Effector memory CD4-positive, alpha-beta T cell (primary cell): Measurements from ENCODE around the gene HAUS8.

ENCODE experiments used
- DNase-seq, 3 donors: peaks; one replicate each; pipeline ENCODE4 v3.0.0-alpha.2; 2020
- H3K27ac ChIP-seq: 2 replicates; pipeline ENCODE4 v1.7.0; 2013; ENCODE audit warnings: mild to moderate bottlenecking, low read length, moderate library complexity; ENCODE audit not compliant: insufficient read depth, poor library complexity, severe bottlenecking
- H3K27me3 ChIP-seq: replicated peaks from 2 replicates; pipeline ENCODE4 v1.7.0; 2013; ENCODE audit warnings: mild to moderate bottlenecking, low read length; ENCODE audit not compliant: insufficient read depth, control insufficient read depth, poor library complexity, severe bottlenecking
- H3K36me3 ChIP-seq: 2 replicates; pipeline ENCODE4 v1.7.0; 2013; ENCODE audit warnings: mild to moderate bottlenecking, low read length, moderate library complexity; ENCODE audit not compliant: control insufficient read depth, insufficient read depth
- H3K4me1 ChIP-seq: 2 replicates; pipeline ENCODE4 v1.7.0; 2013; ENCODE audit warnings: low read length, mild to moderate bottlenecking; ENCODE audit not compliant: control insufficient read depth, insufficient read depth, poor library complexity, severe bottlenecking
- H3K4me3 ChIP-seq: 2 replicates; pipeline ENCODE4 v1.7.0; 2013; ENCODE audit warnings: low read length, low read depth, mild to moderate bottlenecking; ENCODE audit not compliant: insufficient read depth, poor library complexity, severe bottlenecking
- H3K9me3 ChIP-seq: 2 replicates; pipeline ENCODE4 v1.7.0; 2013; ENCODE audit warnings: mild to moderate bottlenecking, low read length, moderate library complexity; ENCODE audit not compliant: control insufficient read depth

HAUS8 gene

DNA sequence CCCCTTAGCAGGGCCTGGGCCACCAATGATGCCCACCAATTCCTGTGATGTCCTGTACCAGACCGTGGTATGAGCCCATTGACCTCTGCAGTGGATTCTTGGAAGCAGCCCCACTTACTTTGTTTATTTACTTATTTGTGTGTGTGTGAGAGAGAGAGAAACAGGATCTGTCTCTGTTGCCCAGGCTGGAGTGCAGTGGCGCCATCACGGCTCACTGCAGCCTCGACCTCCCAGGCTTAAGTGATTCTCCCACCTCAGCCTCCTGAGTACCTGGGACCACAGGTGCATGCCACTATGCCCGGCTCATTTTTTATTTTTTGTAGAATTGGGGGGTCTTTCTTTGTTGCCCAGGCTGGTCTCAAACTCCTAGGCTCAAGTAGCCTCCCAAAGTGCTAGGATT lies 13.3 kb upstream of the HAUS8 start:
- no peak for DNase-seq
- Histone ChIP-seq H3K4me3 (no peak overlapping the region), H3K27ac (no peak overlapping the region), H3K27me3 (no peaks in the 10 kb centered on the region), H3K9me3 (no peaks in the 10 kb centered on the region), H3K4me1 (peaks cover 8% of the 10 kb centered on the region), H3K36me3 (peaks cover 13% of the 10 kb centered on the region)

GRCh38 chr19:17086834-17087233 lies 11.6 kb upstream of the HAUS8 start:
- Histone ChIP-seq H3K36me3 (peaks cover 13% of the 10 kb centered on the region), H3K4me3 (no peak overlapping the region), H3K27ac (no peak overlapping the region), H3K9me3 (no peaks in the 10 kb centered on the region), H3K27me3 (no peaks in the 10 kb centered on the region), H3K4me1 (peaks cover 4% of the 10 kb centered on the region)
- DNase-seq = no peak

GRCh38 chr19:17086120-17086519 lies 10.9 kb upstream of the HAUS8 start:
- Histone ChIP-seq H3K9me3 (no peaks in the 10 kb centered on the region), H3K27me3 (no peaks in the 10 kb centered on the region), H3K4me1 (no peaks in the 10 kb centered on the region), H3K4me3 (no peak overlapping the region), H3K36me3 (peaks cover 13% of the 10 kb centered on the region), H3K27ac (no peak overlapping the region)
- no peak for DNase-seq

GRCh38 chr19:17081672-17082630 lies 6.7 kb upstream of the HAUS8 start:
- Histone ChIP-seq H3K4me1 (peaks cover 21% of the 10 kb centered on the region), H3K36me3 (peaks cover 10% of the 10 kb centered on the region), H3K27me3 (no peaks in the 10 kb centered on the region)

GRCh38 chr19:17080440-17080801 lies 5.2 kb upstream of the HAUS8 start:
- H3K4me1 ChIP-seq = peaks cover 26% of the 10 kb centered on the region
- H3K27me3 ChIP-seq = no peaks in the 10 kb centered on the region
- no peaks in the 10 kb centered on the region for H3K36me3 ChIP-seq
- DNase-seq = no peak
- no peak overlapping the region for H3K4me3 ChIP-seq
- no peak overlapping the region for H3K27ac ChIP-seq
- no peaks in the 10 kb centered on the region for H3K9me3 ChIP-seq

More at GRCh38 chr19:17081672-17082630, 6.7 kb upstream of the HAUS8 start:
- Histone ChIP-seq H3K27ac (no peak overlapping the region), H3K4me3 (no peak overlapping the region), H3K9me3 (no peaks in the 10 kb centered on the region)
- no peak for DNase-seq

DNA sequence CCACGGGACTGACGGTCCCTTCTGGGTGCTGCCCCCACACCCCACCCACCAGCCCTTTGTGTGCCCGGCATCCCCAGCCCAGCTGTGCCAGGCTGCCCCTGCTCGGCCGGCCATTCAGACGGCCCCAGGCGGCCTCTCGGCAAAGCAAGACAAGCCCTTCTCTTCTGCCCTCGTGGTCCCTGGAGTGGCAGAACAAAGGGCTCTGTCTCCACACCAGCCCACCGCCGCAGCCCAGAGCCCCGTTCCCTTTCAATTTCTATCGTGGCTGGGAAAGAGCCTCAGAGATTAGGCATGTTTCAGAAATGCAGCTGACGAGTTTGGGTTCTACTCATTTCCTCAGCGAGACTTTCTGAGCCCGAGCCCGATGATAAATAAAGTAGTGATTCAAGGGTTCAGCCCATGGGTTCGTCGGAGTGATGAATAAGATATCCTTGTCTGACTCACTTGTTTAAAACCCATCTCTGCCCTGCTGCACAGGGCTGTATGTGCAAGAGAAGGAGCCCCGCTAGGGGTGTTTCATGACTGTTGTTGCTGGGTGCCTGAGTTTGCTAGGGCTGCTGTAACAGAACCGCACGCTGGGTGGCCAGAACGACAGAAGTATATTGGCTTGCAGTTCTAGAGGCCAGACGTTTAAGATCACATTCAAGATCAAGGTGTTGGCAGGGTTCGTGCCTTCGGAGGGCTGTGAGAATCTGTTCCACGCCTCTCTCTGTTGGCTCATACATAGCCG lies 4.6 kb upstream of the HAUS8 start:
- peak overlapping the region; percentile 41 for H3K4me3 ChIP-seq
- no peaks in the 10 kb centered on the region for H3K9me3 ChIP-seq
- DNase-seq = peak; percentile 39 to 46 (median 40)
- H3K36me3 ChIP-seq = no peaks in the 10 kb centered on the region
- H3K27me3 ChIP-seq = no peaks in the 10 kb centered on the region
- H3K27ac ChIP-seq = peak overlapping the region; percentile 48
- peaks cover 26% of the 10 kb centered on the region for H3K4me1 ChIP-seq

DNA sequence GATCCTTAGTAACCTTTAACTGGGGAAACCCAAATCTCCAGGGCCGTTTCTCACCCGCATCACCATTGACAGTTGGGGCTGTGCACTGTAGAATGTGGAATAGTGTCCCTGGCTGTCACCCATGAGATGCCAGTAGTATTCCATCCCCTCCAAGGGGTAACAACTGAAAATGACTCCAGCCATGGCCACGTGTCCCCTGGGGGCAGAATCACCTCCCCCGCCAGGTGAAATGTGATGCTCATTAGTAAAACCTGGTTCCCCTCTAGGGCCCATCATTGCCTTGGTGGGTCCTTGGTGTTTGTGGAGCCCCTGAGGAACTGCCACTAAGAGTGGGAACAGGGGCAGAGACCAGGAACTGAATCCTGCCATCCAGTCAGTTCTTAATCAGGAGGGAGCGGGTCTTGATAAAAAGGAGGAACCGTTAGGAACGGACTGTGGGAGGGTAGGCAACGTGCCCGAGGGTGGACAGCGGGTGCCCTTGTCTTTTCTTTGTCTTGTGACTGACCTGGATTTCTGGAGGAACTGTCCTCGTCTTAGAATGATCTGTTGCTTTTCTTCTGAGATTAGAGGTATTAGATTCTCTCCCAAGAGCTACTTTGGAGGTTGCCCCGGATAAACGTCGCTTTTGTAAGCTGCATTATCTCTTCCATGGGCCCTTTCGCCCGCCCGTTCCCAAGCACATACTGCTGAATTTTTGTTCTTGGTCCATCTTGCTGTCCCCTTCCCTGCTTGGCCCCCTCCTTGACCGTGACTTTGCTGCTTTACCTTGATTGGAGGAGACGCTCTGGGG lies 3.9 kb upstream of the HAUS8 start:
- H3K27ac ChIP-seq = peak overlapping the region; percentile 48
- DNase-seq = no peak
- H3K36me3 ChIP-seq = no peaks in the 10 kb centered on the region
- H3K27me3 ChIP-seq = no peaks in the 10 kb centered on the region
- H3K4me3 ChIP-seq = peak overlapping the region; percentile 41
- H3K9me3 ChIP-seq = no peaks in the 10 kb centered on the region
- H3K4me1 ChIP-seq = peaks cover 32% of the 10 kb centered on the region

DNA sequence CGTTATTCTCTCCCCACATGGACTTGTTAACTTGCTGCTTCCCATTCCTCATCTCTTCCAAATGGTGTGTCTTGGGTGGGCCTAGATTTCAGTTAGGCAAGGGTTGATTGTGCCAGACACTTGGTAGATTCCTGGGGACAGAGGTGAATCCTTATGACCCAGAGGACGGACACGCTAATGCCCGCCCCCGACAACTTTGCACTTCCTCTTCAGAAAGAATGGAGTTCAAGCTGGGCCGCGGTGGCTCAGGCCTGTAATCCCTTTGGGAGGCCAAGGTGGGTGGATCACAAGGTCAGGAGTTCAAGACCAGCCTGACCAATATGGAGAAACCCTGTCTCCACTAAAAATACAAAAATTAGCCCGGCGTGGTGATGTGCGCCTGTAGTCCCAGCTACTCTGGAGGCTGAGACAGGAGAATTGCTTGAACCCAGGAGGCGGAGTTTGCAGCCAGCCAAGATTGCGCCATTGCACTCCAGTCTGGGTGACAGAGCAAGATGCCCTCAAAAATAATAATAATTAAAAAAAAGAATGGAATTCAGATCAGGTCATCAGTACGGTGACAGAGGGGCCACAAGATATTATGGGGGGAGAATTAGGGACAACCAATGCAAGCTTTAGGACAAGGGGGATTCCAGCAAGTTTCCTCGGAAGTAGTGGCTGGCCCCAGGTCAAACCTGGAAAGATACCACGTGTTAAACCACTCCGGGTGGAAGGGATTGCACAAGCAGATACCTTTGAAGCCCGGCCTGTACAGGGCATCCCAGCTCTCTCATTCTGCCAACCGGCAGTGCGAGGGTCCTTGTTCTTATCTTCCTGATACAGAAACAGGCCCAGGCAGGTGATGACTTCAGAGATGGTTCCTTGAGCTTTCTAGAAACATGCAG lies 3.0 kb upstream of the HAUS8 start:
- H3K4me1 ChIP-seq = peaks cover 34% of the 10 kb centered on the region
- H3K27ac ChIP-seq = no peak overlapping the region
- no peaks in the 10 kb centered on the region for H3K27me3 ChIP-seq
- no peaks in the 10 kb centered on the region for H3K9me3 ChIP-seq
- DNase-seq = no peak
- H3K36me3 ChIP-seq = no peaks in the 10 kb centered on the region
- no peak overlapping the region for H3K4me3 ChIP-seq

- Histone ChIP-seq H3K27me3 (no peaks in the 10 kb centered on the region), H3K4me1 (peaks cover 34% of the 10 kb centered on the region), H3K36me3 (peaks cover 7% of the 10 kb centered on the region), H3K27ac (no peak overlapping the region), H3K9me3 (no peaks in the 10 kb centered on the region), H3K4me3 (no peak overlapping the region)
- DNase-seq = no peak
Observed at GRCh38 chr19:17077447-17078028, 2.3 kb upstream of the HAUS8 start.
